GM13976 (cell line): ENCODE results near the gene OCEL1.

Experiments
- DNase-seq: peaks from one replicate; pipeline ENCODE4 v3.0.0; 2012; ENCODE audit warnings: low spot score
- CTCF ChIP-seq: IDR thresholded peaks from 2 replicates; pipeline ENCODE4 v1.5.1; 2012; ENCODE audit warnings: borderline replicate concordance, mild to moderate bottlenecking; ENCODE audit not compliant: insufficient read depth; ENCODE audit errors: extremely low read depth, missing control alignments, control extremely low read depth
- in situ Hi-C: fragments of 300-500 bp; cut with MboI; formaldehyde crosslinking; loops from one replicate; pipeline ENCODE4 v1.12.0; 2022; ENCODE audit warnings: low sequenced_read_pairs, mixed read lengths, inconsistent platforms; ENCODE audit not compliant: unreplicated experiment

The OCEL1 gene

GRCh38 chr19:17229890-17230289 is 3.9 kb downstream of the OCEL1 start:
- no peak for TF ChIP-seq CTCF
- DNase-seq, result no peak
- in situ Hi-C loops, result loop anchor here (25.0 kb wide), 1 partner anchor 168 kb away; no protein-coding TSS in a partner anchor

- in situ Hi-C loops, result loop anchor here (25.0 kb wide), 1 partner anchor 170 kb away; no protein-coding TSS in a partner anchor
- DNase-seq, result no peak
- TF ChIP-seq CTCF, result no peak
Measured at GRCh38 chr19:17232258-17232657, 6.2 kb downstream of the OCEL1 start.

GRCh38 chr19:17234911-17235299 is 8.9 kb downstream of the OCEL1 start:
- peak; percentile 83 for DNase-seq
- no peak for TF ChIP-seq CTCF
- in situ Hi-C loops, result loop anchor here (25.0 kb wide), 1 partner anchor 173 kb away; no protein-coding TSS in a partner anchor

- in situ Hi-C loops, result loop anchor here (25.0 kb wide), 1 partner anchor 173 kb away; no protein-coding TSS in a partner anchor
- TF ChIP-seq CTCF, result peak; percentile 91
- peak; percentile 83 for DNase-seq
Measured at GRCh38 chr19:17235300-17235970, 9.4 kb downstream of the OCEL1 start.

- no peak for DNase-seq
- no peak for TF ChIP-seq CTCF
- in situ Hi-C loops, result loop anchor here (25.0 kb wide), 1 partner anchor 174 kb away; no protein-coding TSS in a partner anchor
Measured at GRCh38 chr19:17235971-17236777, 10.1 kb downstream of the OCEL1 start.

- no peak for TF ChIP-seq CTCF
- no peak for DNase-seq
- in situ Hi-C loops, result loop anchor here (25.0 kb wide), 1 partner anchor 175 kb away; no protein-coding TSS in a partner anchor
Measured at GRCh38 chr19:17236811-17237543, 11.0 kb downstream of the OCEL1 start.
